22Rv1 (cell line): ENCODE data around the gene SLC51B.

ENCODE experiments used
- H3K27ac ChIP-seq: fragments of 450-650 bp; 2 replicates; pipeline ENCODE4 v1.5.1; 2017
- CTCF ChIP-seq: fragments of 450-650 bp; IDR thresholded peaks from 2 replicates; pipeline ENCODE4 v1.5.1; 2017; ENCODE audit warnings: mild to moderate bottlenecking
- ZFX ChIP-seq: fragments of 450-650 bp; IDR thresholded peaks from 2 replicates; pipeline ENCODE4 v1.6.1; 2017; ENCODE audit warnings: antibody characterized with exemption, borderline replicate concordance

Gene SLC51B

GRCh38 chr15:65059369-65059750 is 14.2 kb downstream of the SLC51B start:
- no peak for TF ChIP-seq ZFX
- TF ChIP-seq CTCF, result no peak
- no peak overlapping the region for H3K27ac ChIP-seq

GRCh38 chr15:65059931-65060596 is 14.9 kb downstream of the SLC51B start:
- no peak for TF ChIP-seq ZFX
- no peak for TF ChIP-seq CTCF
- H3K27ac ChIP-seq, result no peak overlapping the region

GRCh38 chr15:65060641-65061397 is 15.6 kb downstream of the SLC51B start:
- TF ChIP-seq CTCF (no peak), ZFX (no peak)
- no peak overlapping the region for H3K27ac ChIP-seq

GRCh38 chr15:65062061-65062460 is 16.9 kb downstream of the SLC51B start:
- TF ChIP-seq CTCF (no peak), ZFX (no peak)
- H3K27ac ChIP-seq, result no peak overlapping the region

GRCh38 chr15:65062726-65063125 is 17.5 kb downstream of the SLC51B start:
- no peak overlapping the region for H3K27ac ChIP-seq
- TF ChIP-seq ZFX (no peak), CTCF (no peak)

- no peak for TF ChIP-seq CTCF
- no peak for TF ChIP-seq ZFX
- no peak overlapping the region for H3K27ac ChIP-seq
Measured at GRCh38 chr15:65066001-65066634, 20.9 kb downstream of the SLC51B start.
